IMR-90 (cell line): ENCODE data around the gene SMIM21. TPM values are rescaled to one million over a fixed set of nuclear protein-coding genes. Genes with fewer than 3 reads are reported as not detected.

Experiments
- ATAC-seq: fragments of 200-7000 bp; cut with Tn5 transposase; 2 replicates; pipeline ENCODE4 v1.9.1; 2020; ENCODE audit warnings: low read depth, mild to moderate bottlenecking, moderate library complexity
- BruUV-seq: library from RNA; stranded (reverse); fragments of 400-500 nt; replicated peaks from 2 replicates; lab custom pipeline; 2021; lab: Mats Ljungman, UMichigan
- CTCF ChIA-PET: fragments of 300-600 bp; formaldehyde crosslinking; extraction: SDS; loops from one replicate; lab custom pipeline; 2021; ENCODE audit warnings: antibody characterized with exemption; lab: Yijun Ruan, JAX
- POLR2A ChIA-PET: fragments of 300-600 bp; sonication (Branson Sonifier 250); formaldehyde crosslinking; loops from one replicate; lab custom pipeline; 2022; ENCODE audit warnings: antibody characterized with exemption; ENCODE audit not compliant: unreplicated experiment; lab: Charles Lee
- DNase-seq: peaks from one replicate; pipeline ENCODE4 v3.0.0; 2013
- H2AFZ ChIP-seq: replicated peaks from 2 replicates; pipeline ENCODE3; 2013; ENCODE audit warnings: low read length, mild to moderate bottlenecking; ENCODE audit not compliant: poor library complexity
- H2AK5ac ChIP-seq: 2 replicates; pipeline ENCODE4 v1.6.1; 2013; ENCODE audit warnings: low read depth, low read length, inconsistent platforms
- H2AK9ac ChIP-seq: replicated peaks from 2 replicates; pipeline ENCODE3; 2013; ENCODE audit warnings: mild to moderate bottlenecking, low read depth, low read length, moderate library complexity; ENCODE audit not compliant: poor library complexity
- H2BK120ac ChIP-seq: 2 replicates; pipeline ENCODE4 v1.6.1; 2013; ENCODE audit warnings: low read depth, low read length, inconsistent platforms
- H2BK15ac ChIP-seq: 3 replicates; pipeline ENCODE4 v1.6.1; 2013; ENCODE audit warnings: low read depth, low read length, inconsistent platforms
- H2BK20ac ChIP-seq: 2 replicates; pipeline ENCODE4 v1.6.1; 2013; ENCODE audit warnings: low read depth, mild to moderate bottlenecking, inconsistent platforms, low read length, moderate library complexity
- H2BK5ac ChIP-seq: 2 replicates; pipeline ENCODE4 v1.6.1; 2013; ENCODE audit warnings: mild to moderate bottlenecking, low read depth, low read length, inconsistent platforms; ENCODE audit not compliant: poor library complexity, severe bottlenecking
- H3K14ac ChIP-seq: replicated peaks from 2 replicates; pipeline ENCODE4 v1.6.1; 2013; ENCODE audit warnings: low read depth, low read length, inconsistent platforms
- H3K18ac ChIP-seq: 2 replicates; pipeline ENCODE4 v1.6.1; 2013; ENCODE audit warnings: low read depth, low read length, control low read depth
- H3K23ac ChIP-seq: 2 replicates; pipeline ENCODE4 v1.6.1; 2013; ENCODE audit warnings: low read depth, low read length, inconsistent platforms
- H3K27ac ChIP-seq: 2 replicates; pipeline ENCODE4 v1.5.1; 2013; ENCODE audit warnings: mild to moderate bottlenecking, control low read depth, low read length; ENCODE audit not compliant: insufficient read depth
- H3K27me3 ChIP-seq: 2 replicates; pipeline ENCODE4 v1.6.1; 2013; ENCODE audit warnings: low read length; ENCODE audit not compliant: control insufficient read depth, insufficient read depth
- H3K36me3 ChIP-seq: 2 replicates; pipeline ENCODE4 v1.6.1; 2013; ENCODE audit warnings: low read length, mixed read lengths; ENCODE audit not compliant: control insufficient read depth, insufficient read depth
- H3K4ac ChIP-seq: 2 replicates; pipeline ENCODE4 v1.6.1; 2013; ENCODE audit warnings: low read depth, low read length, inconsistent platforms
- H3K4me1 ChIP-seq: 2 replicates; pipeline ENCODE4 v1.6.1; 2013; ENCODE audit warnings: low read length, mixed read lengths; ENCODE audit not compliant: control insufficient read depth, insufficient read depth
- H3K4me2 ChIP-seq: 2 replicates; pipeline ENCODE4 v1.6.1; 2013; ENCODE audit warnings: low read depth, mild to moderate bottlenecking, control low read depth, low read length, moderate library complexity
- H3K4me3 ChIP-seq: 2 replicates; pipeline ENCODE4 v1.5.1; 2013; ENCODE audit warnings: low read depth, mild to moderate bottlenecking, control low read depth, low read length, moderate library complexity; ENCODE audit not compliant: insufficient read depth
- H3K56ac ChIP-seq: 2 replicates; pipeline ENCODE4 v1.6.1; 2013; ENCODE audit warnings: low read length, inconsistent platforms; ENCODE audit not compliant: insufficient read depth; ENCODE audit errors: extremely low read depth
- H3K79me1 ChIP-seq, 2 experiments: 2 replicates each; pipeline ENCODE4 v1.6.1; 2013; ENCODE audit warnings: low read length in 2 of 2, inconsistent platforms in 1 of 2, low read depth in 1 of 2
- H3K9ac ChIP-seq: 2 replicates; pipeline ENCODE4 v1.6.1; 2013; ENCODE audit warnings: low read depth, low read length, control low read depth
- H3K9me1 ChIP-seq: 2 replicates; pipeline ENCODE4 v1.6.1; 2013; ENCODE audit warnings: low read length, inconsistent platforms; ENCODE audit not compliant: insufficient read depth
- H3K9me3 ChIP-seq: 2 replicates; pipeline ENCODE4 v1.6.1; 2013; ENCODE audit warnings: low read length; ENCODE audit not compliant: control insufficient read depth, insufficient read depth
- H4K20me1 ChIP-seq: 2 replicates; pipeline ENCODE4 v1.6.1; 2013; ENCODE audit warnings: low read length, inconsistent platforms; ENCODE audit not compliant: insufficient read depth
- H4K5ac ChIP-seq: 2 replicates; pipeline ENCODE4 v1.6.1; 2013; ENCODE audit warnings: mild to moderate bottlenecking, low read depth, low read length, control low read depth
- H4K8ac ChIP-seq, 2 experiments: 2 replicates each; pipeline ENCODE4 v1.6.1; 2013; ENCODE audit warnings: low read depth in 2 of 2, low read length in 2 of 2, control low read depth in 1 of 2, inconsistent platforms in 1 of 2
- H4K91ac ChIP-seq: 2 replicates; pipeline ENCODE4 v1.6.1; 2013; ENCODE audit warnings: low read depth, low read length, inconsistent platforms; ENCODE audit not compliant: insufficient read depth
- BHLHE40 ChIP-seq: fragments of 150-350 bp; IDR thresholded peaks from 2 replicates; pipeline ENCODE4 v1.6.1; 2016; ENCODE audit warnings: mild to moderate bottlenecking, low read depth, low read length
- CHD1 ChIP-seq: IDR thresholded peaks from 2 replicates; pipeline ENCODE4 v1.6.1; 2012; ENCODE audit warnings: low read depth, low read length, improper control_type of control experiment
- ELK1 ChIP-seq: fragments of 150-350 bp; IDR thresholded peaks from 2 replicates; pipeline ENCODE4 v1.6.1; 2016; ENCODE audit warnings: low read depth, mild to moderate bottlenecking, low read length, moderate library complexity, borderline replicate concordance
- FOS ChIP-seq: fragments of 150-350 bp; IDR thresholded peaks from 2 replicates; pipeline ENCODE4 v1.6.1; 2016; ENCODE audit warnings: low read depth, low read length
- MAFK ChIP-seq: IDR thresholded peaks from 2 replicates; pipeline ENCODE4 v1.6.1; 2012; ENCODE audit warnings: low read depth, low read length, improper control_type of control experiment
- MAZ ChIP-seq: IDR thresholded peaks from 2 replicates; pipeline ENCODE4 v1.6.1; 2012; ENCODE audit warnings: low read depth, mild to moderate bottlenecking, low read length, improper control_type of control experiment, moderate library complexity, borderline replicate concordance
- MXI1 ChIP-seq: IDR thresholded peaks from 2 replicates; pipeline ENCODE4 v1.6.1; 2012; ENCODE audit warnings: low read depth, mild to moderate bottlenecking, low read length, moderate library complexity, borderline replicate concordance
- NFE2L2 ChIP-seq: fragments of 150-350 bp; IDR thresholded peaks from 2 replicates; pipeline ENCODE4 v1.6.1; 2016; ENCODE audit warnings: low read depth, mild to moderate bottlenecking, low read length
- POLR2A ChIP-seq: IDR thresholded peaks from 2 replicates; pipeline ENCODE4 v1.6.1; 2012; ENCODE audit warnings: mild to moderate bottlenecking, low read depth, low read length
- RCOR1 ChIP-seq: IDR thresholded peaks from 2 replicates; pipeline ENCODE4 v1.6.1; 2012; ENCODE audit warnings: mild to moderate bottlenecking, low read length, improper control_type of control experiment; ENCODE audit not compliant: insufficient replicate concordance
- RFX5 ChIP-seq: IDR thresholded peaks from 2 replicates; pipeline ENCODE4 v1.8.0; 2012; ENCODE audit warnings: low read depth, mild to moderate bottlenecking, low read length, moderate library complexity
- SMC3 ChIP-seq: fragments of 150-350 bp; IDR thresholded peaks from 2 replicates; pipeline ENCODE4 v1.6.1; 2016; ENCODE audit warnings: low read depth, mild to moderate bottlenecking, antibody characterized with exemption, low read length, moderate library complexity
- WGBS, 2 experiments: methylation state at CpG; one replicate each; pipeline versions ENCODE4 v1.1.5 to v1.1.7; 2013; ENCODE audit warnings: missing lambda C conversion rate in 2 of 2; ENCODE audit not compliant: insufficient read length in 1 of 2; ENCODE audit errors: extremely low coverage in 2 of 2; 5-methylcytosine and 5-hydroxymethylcytosine counted together
- dilution Hi-C: fragments of 300-500 bp; cut with HindIII; formaldehyde crosslinking; loops from one replicate; pipeline ENCODE4 v1.14.3; 2018; ENCODE audit warnings: low sequenced_read_pairs; ENCODE audit not compliant: unreplicated experiment
- in situ Hi-C: fragments of 300-500 bp; cut with MboI; formaldehyde crosslinking; loops from 3 replicates; pipeline ENCODE4 v1.14.3; 2019; ENCODE audit warnings: low sequenced_read_pairs, inconsistent platforms, mixed read lengths
- intact Hi-C: fragments of 100-400 bp; cut with micrococcal nuclease; formaldehyde crosslinking; loops from 2 replicates; pipeline ENCODE4 v1.10.0; 2022
- polyA plus RNA-seq, 3 experiments: library from polyadenylated mRNA; depleted of rRNA; stranded (reverse); fragments of >200 nt; gene quantifications; 2 replicates each; pipeline ENCODE4 v1.2.3, GENCODE V29; 2012; ENCODE audit warnings: low replicate concordance in 1 of 3
- total RNA-seq: library from RNA; depleted of rRNA; stranded (reverse); fragments of >200 nt; gene quantifications from 2 replicates; pipeline ENCODE4 v1.2.3, GENCODE V29; 2012
- TF ChIP-seq, protein P1 (sequence below): conservative IDR thresholded peaks from 2 replicates; pipeline ENCODE4 v1.5.1; 2012; ENCODE audit warnings: mild to moderate bottlenecking, low read depth, low read length, improper control_type of control experiment

The SMIM21 gene
- total and polyA plus RNA-seq, 2 of the 4 experiments (the other 2 are of a cell fraction): not detected

DNA sequence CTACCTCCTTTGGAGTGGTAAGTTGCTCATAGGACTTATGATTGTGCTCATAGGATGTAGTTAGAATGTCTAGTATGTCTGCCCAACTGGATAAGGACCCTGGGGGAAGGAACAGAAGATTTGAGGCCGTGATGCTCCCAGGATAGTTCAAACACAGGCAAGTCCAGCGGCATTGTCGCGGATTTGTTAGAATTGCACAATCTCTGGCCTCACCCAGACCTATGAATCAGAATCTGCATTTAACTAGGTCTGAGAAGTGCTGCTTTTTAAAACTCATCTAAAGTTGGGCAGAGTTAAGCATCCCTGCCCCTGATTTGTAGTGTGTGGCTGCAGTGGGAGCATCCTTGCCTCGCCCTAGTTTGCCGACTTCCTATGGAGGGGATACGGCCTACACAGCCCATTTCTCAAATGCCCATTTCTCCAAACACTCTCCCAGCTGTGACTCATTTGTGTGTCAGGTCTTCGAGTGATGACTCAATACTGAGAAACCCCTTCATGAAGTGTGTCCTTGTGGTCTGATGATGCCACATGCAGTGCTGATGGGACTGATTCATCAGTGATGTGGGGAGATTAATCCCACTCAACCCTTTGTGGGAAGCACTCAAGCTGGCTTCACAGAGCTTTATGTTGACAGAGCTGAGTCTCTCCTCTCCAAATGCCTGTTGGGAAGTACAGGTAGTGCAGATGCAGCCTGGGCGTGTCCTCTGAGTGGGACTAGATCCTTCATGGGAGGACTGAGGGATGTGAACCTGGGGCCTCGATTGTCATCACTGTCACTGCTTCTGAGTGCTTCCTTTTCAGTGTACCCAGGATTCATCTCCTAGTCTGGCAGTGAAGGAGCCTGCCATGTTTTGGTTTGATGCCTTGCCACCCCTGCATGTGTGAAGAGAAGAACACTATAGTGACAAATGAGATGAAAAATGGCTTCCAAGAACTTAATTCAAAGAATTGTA, 18.7 kb downstream of the SMIM21 start:
- Histone ChIP-seq H4K5ac (0 out of 2 replicates have a peak overlapping the region, but pooled peaks have one; percentile 7), H3K18ac (peak overlapping the region; percentile 65; the same call in 1 of the 2 replicates), H2BK15ac (peak overlapping the region; percentile 66; the same call in 1 of the 3 replicates), H3K4me3 (no peak overlapping the region), H4K91ac (peak overlapping the region; percentile 71), H2AK5ac (peak overlapping the region; percentile 77; the same call in 1 of the 2 replicates), H3K27ac (peak overlapping the region; percentile 32), H3K36me3 (no peaks in the 10 kb centered on the region), H3K4me1 (peaks cover 13% of the 10 kb centered on the region), H3K27me3 (no peaks in the 10 kb centered on the region), H3K9me1 (peaks cover 14% of the 10 kb centered on the region), H2BK120ac (peak overlapping the region; percentile 82), H3K4ac (peak overlapping the region; percentile 84), H2AK9ac (peak overlapping the region; percentile 43), H2BK20ac (peak overlapping the region; percentile 90), H3K9ac (no peak overlapping the region), H3K23ac (peak overlapping the region; percentile 57), H2BK5ac (peak overlapping the region; percentile 40), H3K56ac (peak overlapping the region; percentile 17), H4K8ac (peak overlapping the region; percentile 43 to 72), H3K4me2 (no peak overlapping the region), H3K79me1 (no peaks in the 10 kb centered on the region), H2AFZ (peak overlapping the region; percentile 60), H3K14ac (peak overlapping the region; percentile 41; the same call in 1 of the 2 replicates), H3K9me3 (no peaks in the 10 kb centered on the region), H4K20me1 (no peaks in the 10 kb centered on the region)
- in situ Hi-C loops (no loop called here), dilution Hi-C loops (no loop called here), intact Hi-C loops (loop anchor here (5.0 kb wide), 1 partner anchor 197 kb away; the partner anchor contains the start of gene TSHZ1)
- POLR2A ChIA-PET: interaction anchor here (0.5 kb wide), 1 partner anchor 200 kb away, joined by 3 read pairs; the partner anchor contains the start of gene PTGR3
- DNase-seq (peak; percentile 100), ATAC-seq (peak; percentile 90)
- WGBS, 2 experiments: 57% methylated on average over 1 of the region's 10 CpGs; no CpG with 5 or more reads in 1 of the 2 experiments
- BruUV-seq: no TSS peak
- CTCF ChIA-PET: interaction anchor here (0.6 kb wide), 1 partner anchor 1067 kb away, joined by 3 read pairs; no protein-coding TSS in a partner anchor
- TF ChIP-seq, protein P1, sequence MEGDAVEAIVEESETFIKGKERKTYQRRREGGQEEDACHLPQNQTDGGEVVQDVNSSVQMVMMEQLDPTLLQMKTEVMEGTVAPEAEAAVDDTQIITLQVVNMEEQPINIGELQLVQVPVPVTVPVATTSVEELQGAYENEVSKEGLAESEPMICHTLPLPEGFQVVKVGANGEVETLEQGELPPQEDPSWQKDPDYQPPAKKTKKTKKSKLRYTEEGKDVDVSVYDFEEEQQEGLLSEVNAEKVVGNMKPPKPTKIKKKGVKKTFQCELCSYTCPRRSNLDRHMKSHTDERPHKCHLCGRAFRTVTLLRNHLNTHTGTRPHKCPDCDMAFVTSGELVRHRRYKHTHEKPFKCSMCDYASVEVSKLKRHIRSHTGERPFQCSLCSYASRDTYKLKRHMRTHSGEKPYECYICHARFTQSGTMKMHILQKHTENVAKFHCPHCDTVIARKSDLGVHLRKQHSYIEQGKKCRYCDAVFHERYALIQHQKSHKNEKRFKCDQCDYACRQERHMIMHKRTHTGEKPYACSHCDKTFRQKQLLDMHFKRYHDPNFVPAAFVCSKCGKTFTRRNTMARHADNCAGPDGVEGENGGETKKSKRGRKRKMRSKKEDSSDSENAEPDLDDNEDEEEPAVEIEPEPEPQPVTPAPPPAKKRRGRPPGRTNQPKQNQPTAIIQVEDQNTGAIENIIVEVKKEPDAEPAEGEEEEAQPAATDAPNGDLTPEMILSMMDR: no peak
- TF ChIP-seq POLR2A (no peak), ELK1 (no peak), RCOR1 (peak; percentile 79), RFX5 (no peak), SMC3 (peak; percentile 10; the same call in 1 of the 2 replicates), FOS (peak; percentile 100), NFE2L2 (0 out of 2 replicates have a peak, but pooled peaks have one; percentile 38), MAZ (peak; percentile 45; the same call in 1 of the 2 replicates), BHLHE40 (peak; percentile 90), MAFK (peak; percentile 50; the same call in 1 of the 2 replicates), CHD1 (0 out of 2 replicates have a peak, but pooled peaks have one; percentile 30), MXI1 (0 out of 2 replicates have a peak, but pooled peaks have one; percentile 17)
